HG02642 (cell line): Measurements from ENCODE around the gene ADSS1.

Experiments
- ATAC-seq: cut with Tn5 transposase; IDR thresholded peaks from one replicate; pipeline ENCODE4 v1.9.1; 2021; ENCODE audit warnings: mild to moderate bottlenecking; ENCODE audit not compliant: unreplicated experiment, poor library complexity

The ADSS1 gene

GRCh38 chr14:104729835-104730181, 5.8 kb downstream of the ADSS1 start:
- no peak for ATAC-seq

- ATAC-seq, result no peak
Observed at GRCh38 chr14:104730487-104730886, 6.5 kb downstream of the ADSS1 start.

- ATAC-seq, result no peak
Observed at GRCh38 chr14:104731320-104732294, 7.6 kb downstream of the ADSS1 start.

GRCh38 chr14:104732355-104732804, 8.4 kb downstream of the ADSS1 start:
- ATAC-seq, result no peak

- ATAC-seq, result no peak
Observed at GRCh38 chr14:104732931-104733681, 9.1 kb downstream of the ADSS1 start.

- no peak for ATAC-seq
Observed at GRCh38 chr14:104734051-104734587, 10.1 kb downstream of the ADSS1 start.

GRCh38 chr14:104734601-104734990, 10.6 kb downstream of the ADSS1 start:
- ATAC-seq, result no peak

- ATAC-seq, result no peak
Observed at GRCh38 chr14:104734991-104735779, 11.2 kb downstream of the ADSS1 start.

- ATAC-seq, result no peak
Observed at GRCh38 chr14:104735830-104736642, 12.0 kb downstream of the ADSS1 start.

- ATAC-seq, result no peak
Observed at GRCh38 chr14:104738375-104739019, 14.5 kb downstream of the ADSS1 start.

- ATAC-seq, result no peak
Observed at GRCh38 chr14:104739026-104739425, 15.0 kb downstream of the ADSS1 start.

- ATAC-seq, result no peak
Observed at GRCh38 chr14:104739546-104740516, 15.8 kb downstream of the ADSS1 start.

- ATAC-seq, result no peak
Observed at GRCh38 chr14:104741108-104741802, 17.2 kb downstream of the ADSS1 start.

- no peak for ATAC-seq
Observed at GRCh38 chr14:104741803-104742251, 17.8 kb downstream of the ADSS1 start.

- no peak for ATAC-seq
Observed at GRCh38 chr14:104742586-104743455, 18.8 kb downstream of the ADSS1 start.
